Mesenchymal stem cell (in vitro differentiated cells and primary cell): ENCODE measurements around the gene XRCC3.

Source experiments
- DNase-seq: peaks from one replicate; pipeline ENCODE4 v3.0.0-alpha.2; 2013
- H2AFZ ChIP-seq: one replicate; pipeline ENCODE4 v1.6.1; 2013; ENCODE audit warnings: low read depth, mild to moderate bottlenecking, control low read depth, inconsistent platforms, low read length, moderate library complexity
- H2AK5ac ChIP-seq: 2 replicates; pipeline ENCODE4 v1.6.1; 2013; ENCODE audit warnings: low read length, moderate library complexity, mild to moderate bottlenecking, inconsistent platforms; ENCODE audit not compliant: severe bottlenecking
- H2BK120ac ChIP-seq: one replicate; pipeline ENCODE4 v1.6.1; 2013; ENCODE audit warnings: low read depth, mild to moderate bottlenecking, inconsistent platforms, low read length, moderate library complexity
- H2BK12ac ChIP-seq, 2 experiments: one replicate each; pipeline ENCODE4 v1.6.1; 2013; ENCODE audit warnings: inconsistent platforms in 2 of 2, low read length in 2 of 2, mild to moderate bottlenecking in 2 of 2, moderate library complexity in 2 of 2, control low read depth in 1 of 2
- H2BK15ac ChIP-seq: one replicate; pipeline ENCODE4 v1.6.1; 2013; ENCODE audit warnings: mild to moderate bottlenecking, low read depth, inconsistent platforms; ENCODE audit not compliant: poor library complexity, severe bottlenecking
- H2BK5ac ChIP-seq: 2 replicates; pipeline ENCODE4 v1.6.1; 2013; ENCODE audit warnings: low read depth, mild to moderate bottlenecking, low read length, control low read depth, inconsistent platforms; ENCODE audit not compliant: poor library complexity, severe bottlenecking
- H3K14ac ChIP-seq, 2 experiments: one replicate each; pipeline ENCODE4 v1.6.1; 2013; ENCODE audit warnings: inconsistent platforms in 2 of 2, low read length in 2 of 2, control low read depth in 1 of 2, mild to moderate bottlenecking in 1 of 2, moderate library complexity in 1 of 2
- H3K18ac ChIP-seq, 2 experiments: one replicate each; pipeline ENCODE4 v1.6.1; 2013; ENCODE audit warnings: inconsistent platforms in 2 of 2, low read length in 2 of 2, control low read depth in 1 of 2, low read depth in 1 of 2, mild to moderate bottlenecking in 1 of 2
- H3K23ac ChIP-seq, 2 experiments: one replicate each; pipeline ENCODE4 v1.6.1; 2013; ENCODE audit warnings: inconsistent platforms in 2 of 2, low read length in 2 of 2, mild to moderate bottlenecking in 2 of 2, moderate library complexity in 2 of 2, control low read depth in 1 of 2
- H3K27ac ChIP-seq: 2 replicates; pipeline ENCODE4 v1.5.1; 2013; ENCODE audit warnings: mild to moderate bottlenecking, moderate library complexity, low read length, control low read depth, inconsistent platforms; ENCODE audit not compliant: poor library complexity, severe bottlenecking
- H3K27me3 ChIP-seq, 2 experiments: 2 replicates each; pipeline versions ENCODE4 v1.6.1 to v1.7.0; 2013; ENCODE audit warnings: low read length in 2 of 2, mild to moderate bottlenecking in 2 of 2, moderate library complexity in 2 of 2, control low read depth in 1 of 2, inconsistent platforms in 1 of 2; ENCODE audit not compliant: control insufficient read depth in 1 of 2, insufficient read depth in 1 of 2
- H3K36me3 ChIP-seq, 2 experiments: 2 replicates each; pipeline versions ENCODE4 v1.6.1 to v1.7.0; 2013; ENCODE audit warnings: low read length in 2 of 2, control low read depth in 1 of 2, inconsistent platforms in 1 of 2, low read depth in 1 of 2, mild to moderate bottlenecking in 1 of 2; ENCODE audit not compliant: insufficient read depth in 2 of 2, control insufficient read depth in 1 of 2
- H3K4ac ChIP-seq, 2 experiments: one replicate each; pipeline ENCODE4 v1.6.1; 2013; ENCODE audit warnings: inconsistent platforms in 2 of 2, low read length in 2 of 2, mild to moderate bottlenecking in 2 of 2, moderate library complexity in 2 of 2, control low read depth in 1 of 2, low read depth in 1 of 2
- H3K4me1 ChIP-seq: 2 replicates; pipeline ENCODE4 v1.6.1; 2013; ENCODE audit warnings: low read depth, low read length, control low read depth; ENCODE audit not compliant: control insufficient read depth, insufficient read depth
- H3K4me2 ChIP-seq: 2 replicates; pipeline ENCODE4 v1.6.1; 2013; ENCODE audit warnings: low read length, mild to moderate bottlenecking, inconsistent platforms; ENCODE audit not compliant: poor library complexity, severe bottlenecking
- H3K4me3 ChIP-seq, 2 experiments: 2 replicates each; pipeline versions ENCODE4 v1.5.1 to v1.7.0; 2013; ENCODE audit warnings: low read length in 2 of 2, mild to moderate bottlenecking in 2 of 2, control low read depth in 1 of 2, low read depth in 1 of 2; ENCODE audit not compliant: insufficient read depth in 1 of 2
- H3K79me1 ChIP-seq: replicated peaks from 2 replicates; pipeline ENCODE4 v1.6.1; 2013; ENCODE audit warnings: mild to moderate bottlenecking, control low read depth, low read length, inconsistent platforms; ENCODE audit not compliant: poor library complexity, severe bottlenecking
- H3K9ac ChIP-seq: 2 replicates; pipeline ENCODE4 v1.7.0; 2013; ENCODE audit warnings: mild to moderate bottlenecking, low read length, moderate library complexity
- H3K9me3 ChIP-seq: 2 replicates; pipeline ENCODE4 v1.7.0; 2013; ENCODE audit warnings: mild to moderate bottlenecking, low read length; ENCODE audit not compliant: control insufficient read depth
- H4K8ac ChIP-seq: one replicate; pipeline ENCODE4 v1.6.1; 2013; ENCODE audit warnings: inconsistent platforms, mild to moderate bottlenecking, low read length, moderate library complexity
- H4K91ac ChIP-seq: one replicate; pipeline ENCODE4 v1.6.1; 2013; ENCODE audit warnings: mild to moderate bottlenecking, low read length, inconsistent platforms
- WGBS: methylation state at CpG from one replicate; pipeline ENCODE4 v1.1.7; 2013; ENCODE audit warnings: mixed read lengths; 5-methylcytosine and 5-hydroxymethylcytosine counted together

Gene XRCC3

GRCh38 chr14:103690332-103690731, 24.9 kb downstream of the XRCC3 start:
- Histone ChIP-seq H2AK5ac (no peak overlapping the region), H2BK15ac (no peak overlapping the region), H2BK12ac (no peak overlapping the region), H3K9ac (no peak overlapping the region), H3K18ac (no peak overlapping the region), H4K8ac (no peak overlapping the region), H3K23ac (peak overlapping the region in 1 of 2 experiments; percentile 79), H2BK5ac (no peak overlapping the region), H3K27ac (no peak overlapping the region), H3K4me2 (no peak overlapping the region), H3K36me3 (peaks cover 71 to 88% of the 10 kb centered on the region in 2 experiments), H3K9me3 (no peaks in the 10 kb centered on the region), H3K27me3 (no peaks in the 10 kb centered on the region), H2BK120ac (no peak overlapping the region), H2AFZ (no peak overlapping the region), H3K79me1 (peaks cover 49% of the 10 kb centered on the region), H4K91ac (no peak overlapping the region), H3K4me1 (peaks cover 16% of the 10 kb centered on the region), H3K4me3 (no peak overlapping the region), H3K4ac (no peak overlapping the region), H3K14ac (no peak overlapping the region)
- 96% methylated on average over 8 of the region's 8 CpGs for whole genome bisulfite sequencing
- DNase-seq: no peak

- Histone ChIP-seq H3K4me2 (no peak overlapping the region), H3K36me3 (peaks cover 70 to 90% of the 10 kb centered on the region in 2 experiments), H2BK5ac (no peak overlapping the region), H4K8ac (no peak overlapping the region), H3K23ac (no peak overlapping the region), H3K9ac (peak overlapping the region; percentile 41), H2AFZ (no peak overlapping the region), H2BK12ac (no peak overlapping the region), H4K91ac (no peak overlapping the region), H3K14ac (no peak overlapping the region), H3K27ac (no peak overlapping the region), H3K27me3 (no peaks in the 10 kb centered on the region), H3K4ac (no peak overlapping the region), H3K79me1 (peaks cover 48% of the 10 kb centered on the region), H2BK15ac (no peak overlapping the region), H2BK120ac (no peak overlapping the region), H3K18ac (no peak overlapping the region), H2AK5ac (no peak overlapping the region), H3K4me1 (peaks cover 14% of the 10 kb centered on the region), H3K4me3 (no peak overlapping the region), H3K9me3 (no peaks in the 10 kb centered on the region)
- no peak for DNase-seq
- 96% methylated on average over 13 of the region's 16 CpGs for WGBS
Observed at GRCh38 chr14:103688906-103689902, 26.0 kb downstream of the XRCC3 start.

DNA sequence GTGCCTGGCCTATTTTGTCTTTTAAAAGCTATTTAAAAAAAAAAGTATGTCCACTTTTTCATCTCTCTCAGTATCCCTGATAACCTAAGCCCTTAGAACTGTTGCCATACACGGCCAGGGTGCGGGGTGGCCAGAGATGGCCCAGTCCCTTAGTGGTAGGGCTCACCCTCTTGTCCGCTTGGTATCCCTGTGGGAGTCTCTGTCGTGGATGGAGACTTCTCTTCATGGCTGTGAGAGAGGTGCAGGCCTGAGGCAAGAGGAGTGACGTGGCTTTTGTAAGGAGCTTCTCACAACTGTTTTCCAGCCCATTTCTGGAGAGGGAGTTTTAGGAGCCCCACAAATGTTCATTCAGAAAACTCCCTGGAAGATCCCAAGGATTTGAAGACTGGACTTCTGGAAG, 26.8 kb downstream of the XRCC3 start:
- no peak overlapping the region for H3K4me2 ChIP-seq
- no peak overlapping the region for H2BK5ac ChIP-seq
- 97% methylated on average over 5 of the region's 5 CpGs for WGBS
- H2BK12ac ChIP-seq: no peak overlapping the region
- H3K4me1 ChIP-seq: peaks cover 13% of the 10 kb centered on the region
- H4K8ac ChIP-seq: no peak overlapping the region
- peak overlapping the region; percentile 41 for H3K9ac ChIP-seq
- no peak overlapping the region for H3K23ac ChIP-seq
- no peak overlapping the region for H2AFZ ChIP-seq
- no peak for DNase-seq
- H3K4me3 ChIP-seq: no peak overlapping the region
- H2AK5ac ChIP-seq: no peak overlapping the region
- no peak overlapping the region for H2BK120ac ChIP-seq
- no peak overlapping the region for H3K4ac ChIP-seq
- H3K18ac ChIP-seq: no peak overlapping the region
- H2BK15ac ChIP-seq: no peak overlapping the region
- no peaks in the 10 kb centered on the region for H3K27me3 ChIP-seq
- no peak overlapping the region for H3K27ac ChIP-seq
- peaks cover 43% of the 10 kb centered on the region for H3K79me1 ChIP-seq
- no peak overlapping the region for H3K14ac ChIP-seq
- H3K36me3 ChIP-seq: peaks cover 69 to 90% of the 10 kb centered on the region in 2 experiments
- H4K91ac ChIP-seq: no peak overlapping the region
- H3K9me3 ChIP-seq: no peaks in the 10 kb centered on the region

- Histone ChIP-seq H3K4me2 (no peak overlapping the region), H3K27ac (no peak overlapping the region), H3K18ac (no peak overlapping the region), H2AK5ac (no peak overlapping the region), H3K4me1 (peaks cover 10% of the 10 kb centered on the region), H3K79me1 (peaks cover 38% of the 10 kb centered on the region), H4K91ac (no peak overlapping the region), H3K9me3 (no peaks in the 10 kb centered on the region), H2BK12ac (no peak overlapping the region), H2BK120ac (no peak overlapping the region), H3K4ac (no peak overlapping the region), H3K36me3 (peaks cover 68 to 90% of the 10 kb centered on the region in 2 experiments), H2BK15ac (no peak overlapping the region), H2BK5ac (no peak overlapping the region), H3K4me3 (no peak overlapping the region), H4K8ac (no peak overlapping the region), H3K14ac (no peak overlapping the region), H2AFZ (no peak overlapping the region), H3K23ac (no peak overlapping the region), H3K9ac (no peak overlapping the region), H3K27me3 (no peaks in the 10 kb centered on the region)
- WGBS: 99% methylated on average over 3 of the region's 4 CpGs
- DNase-seq: no peak
Observed at GRCh38 chr14:103687712-103688111, 27.5 kb downstream of the XRCC3 start.
